Activated CD4-positive, alpha-beta T cell treated with anti-CD3 and anti-CD28 coated beads for 24 hours (primary cell): ENCODE data around the gene NSRP1.
"Not testable (repeated sequence)": the region's sequence is repeated elsewhere in the genome, so short reads cannot be mapped to it uniquely, and the experiment has no call there.

Experiments
- DNase-seq, 2 donors: peaks; one replicate each; pipeline ENCODE4 v3.0.0-alpha.2; 2020; ENCODE audit warnings: low read depth in 2 of 2

NSRP1 gene

DNA sequence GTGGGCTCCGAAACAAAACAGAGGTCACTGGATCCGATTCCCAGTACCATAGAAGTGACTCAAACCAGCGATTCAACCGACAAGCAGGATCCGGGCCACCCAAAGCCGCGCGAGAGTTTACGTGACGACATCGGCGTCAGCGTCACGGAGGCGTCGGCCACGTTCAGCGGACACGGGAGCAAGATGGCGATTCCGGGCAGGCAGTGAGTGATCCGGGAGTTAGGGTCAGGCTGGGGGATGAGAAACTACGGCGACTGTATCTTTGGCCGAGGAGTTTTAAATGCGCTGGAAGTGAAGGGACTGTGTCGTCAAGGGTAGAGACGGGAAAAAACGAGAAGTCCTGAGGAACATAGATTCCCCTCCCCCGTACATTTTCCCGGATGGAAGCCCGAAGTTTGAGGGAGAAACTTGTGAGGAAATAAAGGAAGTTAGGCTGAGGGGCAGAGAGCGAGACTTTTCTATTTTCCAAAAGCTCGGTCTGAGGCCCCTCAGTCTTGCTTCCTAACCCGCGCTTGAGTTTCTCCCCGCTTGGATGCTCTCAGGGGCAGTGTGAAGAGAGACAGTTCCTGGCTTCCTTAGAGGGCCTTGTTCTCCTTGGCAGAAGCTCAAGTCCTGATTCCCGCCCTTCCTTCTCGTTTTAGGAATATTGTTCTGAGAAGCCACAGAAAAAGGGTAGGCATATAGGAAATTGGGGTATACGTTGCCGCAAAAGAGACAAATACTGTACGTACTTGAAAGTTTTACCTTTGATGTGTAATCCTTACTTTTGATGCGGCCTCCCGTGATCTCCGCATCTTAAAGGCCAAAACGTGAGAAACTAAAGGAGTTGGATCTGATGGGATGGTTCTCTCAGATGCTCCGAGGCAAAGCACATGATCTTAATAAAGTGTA is at the start of gene NSRP1:
Gene NSRP1, plus strand, starts transcription at position 156 of the 891 bp plus-strand sequence. Its CDS starts 28 bp downstream, at position 184.
- DNase-seq: peak; percentile 80 to 95

GRCh38 chr17:30068465-30068864 is 48.2 kb upstream of the NSRP1 start:
- DNase-seq: no peak

GRCh38 chr17:30074254-30074653 is 42.4 kb upstream of the NSRP1 start:
- no peak for DNase-seq

- no peak for DNase-seq
These were observed 41.9 kb upstream of the NSRP1 start for GRCh38 chr17:30074730-30075129.

- no peak for DNase-seq
These were observed 33.8 kb upstream of the NSRP1 start for GRCh38 chr17:30082773-30083172.

DNA sequence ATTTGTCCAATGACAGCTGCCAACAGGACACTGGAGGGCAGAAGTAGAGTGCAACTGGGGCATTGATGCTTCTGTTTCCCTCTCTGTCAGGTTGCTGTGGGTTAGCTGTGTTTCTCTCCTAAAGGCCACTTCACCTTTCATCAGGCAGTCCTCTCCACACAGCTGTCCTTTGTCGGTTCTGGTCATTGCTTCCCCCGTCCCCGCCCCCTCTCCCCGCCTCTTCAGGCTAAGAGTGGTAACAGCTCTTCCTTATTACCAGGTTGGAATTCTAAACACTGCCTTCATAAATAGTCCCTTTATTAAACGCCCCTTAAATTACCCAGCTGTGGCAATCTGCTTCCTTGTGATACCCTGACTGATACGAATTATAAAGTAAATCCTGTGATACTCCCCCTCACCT is 31.8 kb upstream of the NSRP1 start:
- no peak for DNase-seq

DNA sequence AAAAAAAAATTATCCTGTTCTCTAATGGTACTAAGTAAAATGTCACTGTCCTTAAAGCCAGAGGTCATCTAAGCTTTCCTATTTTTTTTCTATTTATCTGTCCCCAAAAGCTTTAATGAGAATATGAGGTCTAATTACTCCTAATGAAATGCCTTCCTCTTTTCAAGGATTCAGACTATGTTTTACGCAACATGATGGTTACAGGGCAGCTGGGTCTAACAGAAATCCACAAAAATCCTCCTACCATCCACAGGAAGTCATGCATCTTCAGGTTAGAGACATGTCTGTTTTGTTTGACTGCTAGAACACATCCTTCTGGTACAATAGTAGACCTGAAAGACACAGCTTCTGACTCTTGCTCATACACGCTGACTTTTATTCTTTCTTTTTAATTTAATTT is 29.7 kb upstream of the NSRP1 start:
- no peak for DNase-seq

DNA sequence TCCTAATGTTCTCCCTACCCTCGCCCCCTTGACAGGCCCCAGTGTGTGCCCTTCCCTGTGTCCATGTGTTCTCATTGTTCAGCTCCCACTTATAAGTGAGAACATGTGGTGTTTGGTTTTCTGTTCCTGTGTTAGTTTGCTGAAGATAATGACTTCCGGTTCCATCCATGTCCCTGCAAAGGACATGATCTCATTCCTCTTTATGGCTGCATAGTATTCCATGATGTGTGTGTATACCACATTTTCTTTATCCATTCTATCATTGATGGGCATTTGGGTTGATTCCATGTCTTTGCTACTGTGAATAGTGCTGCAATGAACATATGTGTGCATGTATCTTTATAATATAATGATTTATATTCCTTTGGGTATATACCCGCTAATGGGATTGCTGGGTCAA is 29.2 kb upstream of the NSRP1 start:
- not testable (repeated sequence) for DNase-seq

DNA sequence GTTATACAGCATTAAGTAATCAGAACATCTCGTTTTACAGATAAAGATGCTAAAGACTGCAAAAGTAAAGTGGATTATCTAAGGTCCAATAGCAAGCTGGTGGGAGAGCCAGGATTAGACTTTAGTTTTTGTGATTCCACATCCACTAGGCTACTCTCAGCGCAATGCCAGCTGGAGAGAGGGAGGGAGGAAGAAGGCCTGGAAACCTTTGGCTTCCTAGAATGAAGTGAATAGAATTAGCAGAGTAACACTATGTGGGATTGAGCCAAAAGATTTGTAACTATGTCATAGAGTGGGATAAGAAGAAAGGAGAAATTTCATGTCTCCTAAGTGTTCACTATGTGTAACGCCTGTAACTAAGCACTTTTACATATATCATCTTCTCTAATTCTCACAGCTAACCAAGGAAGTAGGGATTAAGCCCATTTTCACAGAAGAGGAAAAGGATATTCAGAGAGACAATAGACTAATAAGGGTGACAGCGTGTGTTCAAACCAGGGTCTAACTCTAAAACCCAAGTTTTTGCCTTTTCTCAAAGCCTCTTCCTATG is 25.4 kb upstream of the NSRP1 start:
- no peak for DNase-seq

DNA sequence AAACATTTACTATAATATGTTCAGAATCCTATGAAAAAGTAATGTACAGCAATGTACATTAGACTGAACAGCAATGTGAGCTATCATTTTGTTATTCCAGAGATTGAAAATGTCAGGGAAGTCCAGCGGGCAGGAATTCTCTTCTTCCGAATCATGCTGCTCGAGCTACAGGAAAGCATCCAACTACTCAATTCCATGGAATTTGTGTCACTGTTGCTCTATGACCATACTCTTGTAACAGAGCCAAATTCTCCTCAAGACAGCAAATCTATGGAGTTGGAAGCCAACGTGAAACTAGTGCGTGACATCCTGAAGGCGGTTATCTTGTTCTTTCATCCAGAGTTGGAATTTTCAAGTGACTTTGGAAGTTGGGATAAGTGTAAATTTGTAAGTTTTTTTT is 24.8 kb upstream of the NSRP1 start:
- no peak for DNase-seq

GRCh38 chr17:30092886-30093285 is 23.7 kb upstream of the NSRP1 start:
- DNase-seq: no peak

DNA sequence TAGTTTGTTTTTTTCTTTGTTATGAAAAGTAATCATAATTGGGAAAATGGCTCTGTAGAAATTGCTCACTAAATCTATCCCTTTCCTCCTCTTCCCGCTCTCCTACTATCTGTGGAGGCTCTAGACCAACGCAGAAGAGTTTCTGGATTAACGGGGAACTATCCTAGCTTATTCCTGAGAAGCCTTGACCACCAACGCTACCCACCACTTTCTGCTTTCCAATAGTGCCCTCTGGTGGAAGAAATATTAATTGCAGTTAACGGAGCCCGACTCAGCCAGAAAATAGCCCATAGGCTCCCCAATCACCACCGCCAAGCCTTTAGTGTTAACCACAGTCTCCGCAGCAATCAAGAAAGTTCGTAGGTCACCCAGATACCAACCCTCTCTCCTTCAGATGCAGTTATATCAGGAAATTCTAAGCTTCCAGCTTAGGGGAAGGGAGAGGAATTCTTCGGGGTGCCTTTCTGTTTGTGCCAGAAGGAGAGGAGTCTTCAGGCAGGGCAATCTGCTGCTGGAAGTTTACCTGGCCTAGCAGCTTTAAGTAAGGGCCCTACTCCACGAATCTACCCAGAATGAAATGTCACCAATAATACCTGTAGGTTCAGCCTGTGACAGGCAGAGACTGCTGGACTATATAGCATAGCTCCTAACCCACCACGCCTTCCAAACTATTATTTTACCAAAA is 23.0 kb upstream of the NSRP1 start:
- peak; percentile 3 to 47 for DNase-seq

DNA sequence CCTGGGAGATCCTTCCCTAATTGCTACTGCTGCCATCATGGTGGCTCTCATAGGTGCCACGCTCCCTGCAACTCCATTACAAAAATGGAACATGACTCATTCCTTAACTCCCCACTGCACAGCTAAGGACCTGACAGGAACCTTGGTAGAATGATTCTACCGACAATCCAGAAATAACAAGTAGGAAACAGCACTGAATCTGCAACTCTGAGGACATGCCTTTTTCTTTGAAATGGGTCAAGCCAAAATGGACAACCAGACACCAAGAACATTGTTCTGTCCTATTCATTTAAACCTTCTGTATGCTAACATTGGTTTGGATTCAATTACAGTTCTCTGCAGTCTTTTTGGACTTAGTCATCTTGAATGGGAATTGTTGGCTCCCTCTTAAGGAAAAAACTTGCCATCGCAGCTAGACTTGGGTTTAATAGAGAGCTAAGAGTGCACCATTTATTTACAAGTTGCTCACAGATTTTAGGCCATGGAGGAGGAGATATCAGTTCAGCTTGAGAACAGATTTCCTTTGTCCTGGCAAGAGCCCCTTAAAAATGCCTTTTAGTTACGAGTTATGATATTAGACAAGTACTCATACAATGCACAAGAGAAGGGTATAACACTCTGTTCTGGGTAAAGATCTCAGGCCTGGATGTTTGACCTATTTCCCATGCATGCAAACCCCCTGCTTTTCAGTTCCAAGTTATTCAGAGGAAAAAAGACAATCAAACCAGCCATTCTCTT is 20.9 kb upstream of the NSRP1 start:
- no peak for DNase-seq

DNA sequence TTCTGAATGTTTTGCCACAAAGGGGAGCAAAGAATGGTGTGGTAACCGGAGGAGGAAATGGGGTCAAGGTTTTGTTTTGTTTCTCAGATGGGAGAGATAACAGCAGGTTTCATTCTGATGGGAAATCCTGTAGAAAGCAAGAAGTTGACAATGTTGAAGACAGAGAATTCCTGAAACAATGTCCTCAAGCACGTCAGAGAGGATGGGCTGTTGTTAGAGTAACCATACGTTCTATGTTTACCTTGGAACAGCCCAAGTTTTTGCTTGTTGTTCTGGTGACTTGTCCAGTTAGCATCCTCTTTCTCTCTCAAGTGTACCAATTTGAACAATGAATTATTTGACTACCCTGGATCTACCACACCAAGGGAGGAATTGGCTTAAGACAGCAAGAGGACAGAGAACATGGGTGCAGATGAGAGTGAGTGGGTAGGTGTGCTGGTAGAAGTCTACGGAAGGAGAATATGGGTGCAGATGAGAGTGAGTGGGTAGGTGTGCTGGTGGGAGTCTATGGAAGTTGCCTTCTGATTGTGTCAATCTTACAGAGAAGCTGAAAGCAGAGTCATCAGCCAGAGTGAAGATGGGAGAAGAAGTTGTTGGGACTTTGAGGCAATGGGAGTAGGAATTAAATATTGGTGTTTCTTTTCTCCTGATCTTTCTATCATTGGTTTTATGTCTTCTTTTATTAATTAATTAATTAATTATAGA is 14.8 kb upstream of the NSRP1 start:
- DNase-seq: no peak

DNA sequence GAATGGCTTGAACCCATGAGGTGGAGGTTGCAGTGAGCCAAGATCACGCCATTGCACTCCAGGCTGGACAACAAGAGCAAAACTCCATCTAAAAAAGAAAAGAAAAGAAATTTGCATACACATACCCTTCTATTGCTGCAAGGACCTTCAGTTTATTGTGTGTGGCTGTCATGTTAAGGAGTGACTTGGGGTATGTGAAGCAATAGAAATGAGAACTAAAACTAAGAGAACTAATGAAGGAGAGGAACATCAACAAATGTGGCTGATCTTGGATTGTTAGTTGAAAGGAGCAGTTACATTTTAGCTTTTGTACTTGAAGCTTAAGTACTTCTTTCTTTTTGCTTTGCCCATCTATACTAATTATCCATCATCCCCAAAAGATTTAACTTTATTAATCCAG is 12.7 kb upstream of the NSRP1 start:
- DNase-seq: no peak

DNA sequence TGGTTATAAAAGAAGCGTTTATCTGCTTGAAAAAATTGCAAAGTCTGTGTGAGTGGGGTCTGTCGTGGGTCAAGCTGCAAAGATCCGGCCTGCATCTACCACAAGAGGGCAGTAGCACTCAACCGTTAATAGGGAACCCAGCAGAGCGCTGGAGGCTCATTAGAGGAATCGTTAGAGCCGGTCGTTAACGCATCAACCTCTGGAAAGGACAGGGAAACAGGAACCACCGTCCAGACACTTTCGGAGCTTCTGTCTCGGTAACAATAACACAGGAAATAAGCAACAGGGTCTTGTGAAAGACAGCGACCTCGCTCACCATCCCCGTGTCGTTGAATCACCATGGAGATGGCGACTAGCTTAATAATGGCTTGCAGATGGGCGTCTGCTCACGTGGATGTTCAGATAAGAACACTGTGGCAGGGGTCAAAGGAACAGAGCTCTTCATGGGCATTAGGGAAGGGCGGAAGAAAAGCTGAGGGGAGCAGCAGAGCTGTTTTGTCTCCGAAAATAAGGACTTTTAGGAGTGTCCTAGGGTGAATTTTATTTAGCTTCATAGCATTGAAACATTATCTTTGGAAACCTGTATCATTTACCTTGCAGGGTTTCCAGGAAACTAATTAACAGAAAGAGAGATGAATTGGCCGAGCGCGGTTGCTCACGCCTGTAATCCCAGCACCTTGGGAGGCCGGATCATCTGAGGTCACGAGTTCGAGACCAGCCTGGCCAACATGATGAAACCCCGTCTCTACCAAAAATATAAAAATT is 11.9 kb upstream of the NSRP1 start:
- DNase-seq: peak; percentile 51 to 61

DNA sequence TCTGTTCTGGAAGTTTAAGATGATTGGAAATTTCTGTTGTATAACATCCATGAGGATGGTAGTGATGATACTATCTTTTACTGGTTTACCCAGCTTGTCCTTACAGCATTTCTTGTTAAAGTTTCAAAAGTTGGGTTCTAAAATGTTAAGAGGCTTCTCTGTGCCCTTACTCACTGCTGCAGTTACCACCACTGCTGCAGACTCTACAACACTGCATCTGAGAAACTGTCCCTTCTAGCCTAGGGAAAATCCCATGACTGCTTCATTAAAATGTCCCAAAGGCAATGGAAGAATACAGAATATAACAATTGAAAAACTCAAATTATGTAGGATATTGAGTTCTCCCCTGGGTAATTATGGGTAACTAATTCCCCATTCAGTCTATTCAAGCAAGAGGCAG is 3.8 kb upstream of the NSRP1 start:
- no peak for DNase-seq

DNA sequence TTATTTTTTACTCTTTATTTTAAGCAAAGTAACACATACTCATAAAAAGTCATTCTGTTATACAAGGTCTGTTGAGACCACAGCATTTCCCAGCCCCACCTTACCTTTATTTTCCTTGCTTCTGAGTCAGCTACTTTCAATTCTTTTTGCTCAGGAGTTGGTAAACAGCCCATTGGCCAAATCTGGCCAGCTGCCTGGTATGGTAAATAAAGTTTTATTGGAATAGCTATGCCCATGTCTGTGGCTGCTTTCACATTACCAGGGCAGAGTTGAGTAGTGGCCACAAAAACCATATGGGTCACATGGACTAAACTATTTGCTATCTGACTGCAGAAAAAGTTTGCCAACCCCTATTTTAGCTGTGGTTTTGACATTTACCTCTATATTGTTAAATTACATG is 3.4 kb upstream of the NSRP1 start:
- no peak for DNase-seq

DNA sequence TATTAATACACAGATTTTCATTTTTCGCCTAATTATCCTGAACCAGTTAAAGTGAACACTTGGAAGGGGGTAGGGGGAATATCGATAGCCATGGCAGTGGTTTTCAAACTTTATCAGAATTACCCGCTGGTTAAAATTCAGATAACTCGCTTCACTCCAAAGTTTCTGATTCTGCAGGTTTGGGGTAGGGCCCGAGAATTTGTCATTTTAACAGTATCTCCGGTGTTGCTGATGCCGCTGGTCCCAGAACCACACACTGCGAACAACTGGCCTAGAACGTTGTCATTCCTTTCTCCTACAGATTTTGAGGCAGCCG is 313 bp upstream of the NSRP1 start:
- DNase-seq: no peak

- DNase-seq: no peak
These were observed 1.1 kb downstream of the NSRP1 start for GRCh38 chr17:30117675-30118081.

GRCh38 chr17:30118635-30119034 is 2.0 kb downstream of the NSRP1 start:
- DNase-seq: not testable (repeated sequence)
